Neural progenitor cell (in vitro differentiated cells): Measurements from ENCODE around the gene MTRR. TPM values are rescaled to one million over a fixed set of nuclear protein-coding genes. Genes with fewer than 3 reads are reported as not detected.
A peak's percentile ranks its signal among the peaks of the same experiment; 100 is the strongest.

Experiments used
- DNase-seq: peaks from one replicate; pipeline ENCODE4 v3.0.0-alpha.2; 2016; ENCODE audit warnings: low spot score
- H2AFZ ChIP-seq: fragments of 200-600 bp; sonication (generic); replicated peaks from 2 replicates; pipeline ENCODE4 v1.6.1; 2016; ENCODE audit warnings: antibody characterized with exemption
- H3F3A ChIP-seq: fragments of 200-600 bp; sonication (generic); 2 replicates; pipeline ENCODE4 v1.6.1; 2016; ENCODE audit warnings: antibody characterized with exemption, low read depth
- H3K27ac ChIP-seq: fragments of 200-600 bp; sonication (generic); 2 replicates; pipeline ENCODE4 v1.5.1; 2016; ENCODE audit warnings: mild to moderate bottlenecking
- H3K27me3 ChIP-seq: fragments of 200-600 bp; sonication (generic); 2 replicates; pipeline ENCODE4 v1.6.1; 2016; ENCODE audit warnings: mild to moderate bottlenecking, moderate library complexity
- H3K36me3 ChIP-seq: fragments of 200-600 bp; sonication (generic); 2 replicates; pipeline ENCODE4 v1.5.1; 2016
- H3K4me1 ChIP-seq: fragments of 200-600 bp; sonication (generic); 2 replicates; pipeline ENCODE4 v1.6.1; 2016; ENCODE audit warnings: mixed run types
- H3K4me2 ChIP-seq: fragments of 200-600 bp; sonication (generic); 2 replicates; pipeline ENCODE4 v1.6.1; 2016
- H3K4me3 ChIP-seq: fragments of 200-600 bp; sonication (generic); 2 replicates; pipeline ENCODE4 v1.5.1; 2016
- H3K79me2 ChIP-seq: fragments of 200-600 bp; sonication (generic); 2 replicates; pipeline ENCODE4 v1.6.1; 2016; ENCODE audit warnings: low read depth
- H3K9ac ChIP-seq: fragments of 200-600 bp; sonication (generic); 2 replicates; pipeline ENCODE4 v1.6.1; 2016
- H3K9me3 ChIP-seq: fragments of 200-600 bp; sonication (generic); 2 replicates; pipeline ENCODE4 v1.5.1; 2016; ENCODE audit warnings: low read depth
- H4K20me1 ChIP-seq: fragments of 200-600 bp; sonication (generic); 2 replicates; pipeline ENCODE4 v1.6.1; 2016; ENCODE audit warnings: low read depth
- H3K27ac Mint-ChIP-seq: 3 replicates; pipeline ENCODE4 v1.8.0; 2021; ENCODE audit warnings: mixed read lengths
- H3K27me3 Mint-ChIP-seq: 2 replicates; pipeline ENCODE4 v1.8.0; 2022; ENCODE audit warnings: low read depth, mild to moderate bottlenecking, inconsistent platforms, moderate library complexity, mixed read lengths; ENCODE audit not compliant: insufficient read depth
- H3K36me3 Mint-ChIP-seq: 3 replicates; pipeline ENCODE4 v1.8.0; 2021; ENCODE audit warnings: mixed read lengths
- H3K4me1 Mint-ChIP-seq: 3 replicates; pipeline ENCODE4 v1.8.0; 2021; ENCODE audit warnings: mixed read lengths
- H3K4me3 Mint-ChIP-seq: 3 replicates; pipeline ENCODE4 v1.8.0; 2021; ENCODE audit warnings: mild to moderate bottlenecking, moderate library complexity, mixed read lengths
- H3K9me3 Mint-ChIP-seq: 3 replicates; pipeline ENCODE4 v1.8.0; 2020; ENCODE audit warnings: mixed read lengths
- EZH2 ChIP-seq: fragments of 200-600 bp; sonication (generic); IDR thresholded peaks from 2 replicates; pipeline ENCODE4 v1.6.1; 2017; ENCODE audit warnings: antibody characterized with exemption, mild to moderate bottlenecking, moderate library complexity
- EZH2phosphoT487 ChIP-seq: fragments of 200-600 bp; sonication (generic); IDR thresholded peaks from 2 replicates; pipeline ENCODE4 v1.6.1; 2017; ENCODE audit warnings: antibody characterized with exemption
- total RNA-seq: library from RNA; depleted of rRNA; stranded (reverse); fragments of >200 nt; gene quantifications from 2 replicates; pipeline ENCODE4 v1.2.3, GENCODE V29; 2015; ENCODE audit warnings: low replicate concordance
- TF ChIP-seq, protein P1 (sequence below): fragments of 200-600 bp; sonication (generic); IDR thresholded peaks from 2 replicates; pipeline ENCODE4 v1.5.1; 2017; ENCODE audit warnings: antibody characterized with exemption, mild to moderate bottlenecking

The MTRR gene
- total RNA-seq, 1 donor from 2014 or later, result 53.5 TPM

DNA sequence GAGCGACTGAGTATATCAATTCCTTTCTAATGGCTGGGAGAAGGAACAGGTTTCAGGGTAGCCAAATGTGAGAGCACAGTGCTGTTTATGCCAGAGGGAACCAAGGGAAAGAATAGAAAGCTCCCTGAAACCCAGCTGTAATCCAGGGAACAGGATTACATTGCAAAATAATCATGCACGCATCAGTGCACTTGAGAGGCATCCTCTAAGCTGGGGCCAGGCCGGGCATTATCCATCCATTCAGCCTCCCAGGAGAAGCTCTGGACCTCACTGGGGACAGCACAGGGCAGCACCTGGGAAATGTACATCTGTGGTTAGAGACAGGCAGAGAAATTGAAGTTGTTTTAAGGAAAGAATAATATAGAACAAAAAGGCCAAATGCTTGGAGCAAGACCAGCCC, 72.7 kb downstream of the MTRR start:
- H3K27ac Mint-ChIP-seq, result no peak overlapping the region

DNA sequence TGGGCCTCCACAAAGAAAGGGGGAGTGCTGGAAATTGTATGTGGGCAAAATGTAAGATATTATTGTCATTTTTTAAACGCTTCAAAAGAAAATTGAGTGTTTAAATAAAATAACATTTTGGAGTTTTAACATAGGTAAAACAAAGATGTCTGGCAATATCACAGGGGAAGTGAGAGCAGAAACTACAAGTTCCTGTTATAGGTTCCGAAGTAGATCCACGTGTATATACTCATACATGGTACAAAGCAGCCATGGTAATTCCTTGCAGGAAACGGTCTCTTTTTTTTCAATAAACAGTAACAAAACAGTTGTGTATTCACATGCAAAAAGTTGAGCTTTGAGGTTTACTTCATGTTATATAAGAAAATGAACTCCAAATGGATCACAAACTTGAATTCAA, 78.4 kb downstream of the MTRR start:
- H3K27me3 ChIP-seq, result no peaks in the 10 kb centered on the region
- H2AFZ ChIP-seq, result no peak overlapping the region
- no peaks in the 10 kb centered on the region for H3K9me3 ChIP-seq
- H3K9ac ChIP-seq, result no peak overlapping the region
- H3K4me3 Mint-ChIP-seq, result no peak overlapping the region
- no peaks in the 10 kb centered on the region for H4K20me1 ChIP-seq
- H3K4me3 ChIP-seq, result no peak overlapping the region
- no peak for DNase-seq
- H3K79me2 ChIP-seq, result no peaks in the 10 kb centered on the region
- H3K9me3 Mint-ChIP-seq, result peaks cover 3% of the 10 kb centered on the region
- no peak overlapping the region for H3K27ac ChIP-seq
- no peak overlapping the region for H3K4me2 ChIP-seq
- no peaks in the 10 kb centered on the region for H3K27me3 Mint-ChIP-seq
- TF ChIP-seq EZH2, result no peak
- TF ChIP-seq, protein P1, sequence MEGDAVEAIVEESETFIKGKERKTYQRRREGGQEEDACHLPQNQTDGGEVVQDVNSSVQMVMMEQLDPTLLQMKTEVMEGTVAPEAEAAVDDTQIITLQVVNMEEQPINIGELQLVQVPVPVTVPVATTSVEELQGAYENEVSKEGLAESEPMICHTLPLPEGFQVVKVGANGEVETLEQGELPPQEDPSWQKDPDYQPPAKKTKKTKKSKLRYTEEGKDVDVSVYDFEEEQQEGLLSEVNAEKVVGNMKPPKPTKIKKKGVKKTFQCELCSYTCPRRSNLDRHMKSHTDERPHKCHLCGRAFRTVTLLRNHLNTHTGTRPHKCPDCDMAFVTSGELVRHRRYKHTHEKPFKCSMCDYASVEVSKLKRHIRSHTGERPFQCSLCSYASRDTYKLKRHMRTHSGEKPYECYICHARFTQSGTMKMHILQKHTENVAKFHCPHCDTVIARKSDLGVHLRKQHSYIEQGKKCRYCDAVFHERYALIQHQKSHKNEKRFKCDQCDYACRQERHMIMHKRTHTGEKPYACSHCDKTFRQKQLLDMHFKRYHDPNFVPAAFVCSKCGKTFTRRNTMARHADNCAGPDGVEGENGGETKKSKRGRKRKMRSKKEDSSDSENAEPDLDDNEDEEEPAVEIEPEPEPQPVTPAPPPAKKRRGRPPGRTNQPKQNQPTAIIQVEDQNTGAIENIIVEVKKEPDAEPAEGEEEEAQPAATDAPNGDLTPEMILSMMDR, result no peak
- TF ChIP-seq EZH2phosphoT487, result no peak
- no peaks in the 10 kb centered on the region for H3K4me1 Mint-ChIP-seq
- H3K4me1 ChIP-seq, result peaks cover under 1% of the 10 kb centered on the region
- H3K36me3 ChIP-seq, result no peaks in the 10 kb centered on the region
- no peaks in the 10 kb centered on the region for H3K36me3 Mint-ChIP-seq
- H3K27ac Mint-ChIP-seq, result no peak overlapping the region
- no peaks in the 10 kb centered on the region for H3F3A ChIP-seq

More for the DNA sequence above, 72.7 kb downstream of the MTRR start:
- Histone ChIP-seq H3K4me3 (no peak overlapping the region), H3K4me2 (peak overlapping the region; percentile 51), H2AFZ (no peak overlapping the region), H3K27ac (peak overlapping the region; percentile 61), H3K79me2 (no peaks in the 10 kb centered on the region), H3F3A (peaks cover 14% of the 10 kb centered on the region), H3K9ac (no peak overlapping the region), H3K9me3 (no peaks in the 10 kb centered on the region), H4K20me1 (no peaks in the 10 kb centered on the region), H3K27me3 (no peaks in the 10 kb centered on the region), H3K4me1 (peaks cover 18% of the 10 kb centered on the region), H3K36me3 (no peaks in the 10 kb centered on the region)
- H3K4me1 Mint-ChIP-seq, result peaks cover 5% of the 10 kb centered on the region
- H3K4me3 Mint-ChIP-seq, result no peak overlapping the region
- DNase-seq, result peak; percentile 86
- peaks cover 2% of the 10 kb centered on the region for H3K27me3 Mint-ChIP-seq
- H3K36me3 Mint-ChIP-seq, result no peaks in the 10 kb centered on the region
- TF ChIP-seq, protein P1, result no peak
- TF ChIP-seq EZH2 (no peak), EZH2phosphoT487 (no peak)
- H3K9me3 Mint-ChIP-seq, result peaks cover 3% of the 10 kb centered on the region

Other genes with a start within 250 kb of the MTRR start
- gene CFAP90, start 18.0 kb upstream of the MTRR start, total RNA-seq, result 0.22 TPM in 1 of 2 replicates, not detected in the other
- 25.2 and 32.2 TPM in 2 replicates for gene FASTKD3, start 117 bp upstream of the MTRR start, total RNA-seq